Activated CD4-positive, CD25-positive, alpha-beta regulatory T cell treated with anti-CD3 and anti-CD28 coated beads, Interleukin-2, amount 50 U/mL, for 24 hours (primary cell): ENCODE measurements around the gene ABTB1.

Experiments
- ATAC-seq, 2 donors: fragments of 150-1000 bp; cut with Tn5 transposase; one replicate each; pipeline ENCODE4 v1.10.0; 2021; ENCODE audit warnings: mild to moderate bottlenecking in 1 of 2, moderate library complexity in 1 of 2

The ABTB1 gene

GRCh38 chr3:127707851-127708411 is 35.2 kb downstream of the ABTB1 start:
- ATAC-seq: no peak

GRCh38 chr3:127708837-127709236 is 36.1 kb downstream of the ABTB1 start:
- ATAC-seq: no peak

DNA sequence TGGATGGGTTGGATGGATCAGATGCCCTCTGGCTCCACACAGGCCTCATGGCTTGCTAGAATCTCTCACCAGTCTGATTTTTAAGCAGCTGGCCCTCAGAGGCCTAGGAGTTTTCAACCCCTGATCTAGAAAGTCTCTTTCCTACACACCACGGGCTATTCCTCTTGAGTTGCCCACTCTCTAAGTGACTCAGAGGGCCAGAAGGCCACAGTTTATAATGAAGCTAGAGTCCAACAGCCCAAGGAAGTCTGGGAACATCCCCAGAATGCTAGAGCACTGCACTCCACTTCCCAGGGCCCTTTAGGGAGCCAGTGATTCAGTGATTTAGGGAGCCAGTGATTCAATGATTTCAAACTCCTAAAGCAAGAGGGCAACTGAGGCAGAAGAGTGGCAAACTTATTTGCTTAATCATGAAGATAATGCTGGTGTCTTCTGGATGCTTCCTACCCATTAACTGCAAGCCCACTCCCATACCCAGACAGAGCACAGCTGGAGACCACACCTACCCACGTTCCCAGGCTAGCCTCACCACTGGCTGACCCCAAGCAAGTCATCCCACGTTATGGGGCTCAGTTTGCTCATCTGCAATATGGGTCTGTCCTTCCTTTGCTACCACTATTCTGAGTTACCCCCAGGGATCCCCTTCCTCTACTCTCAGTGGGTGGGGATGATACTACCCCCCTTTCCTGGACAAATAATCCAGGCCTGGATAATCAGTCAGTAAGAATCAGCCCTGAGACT is 36.7 kb downstream of the ABTB1 start:
- ATAC-seq: no peak

GRCh38 chr3:127710155-127710941 is 37.6 kb downstream of the ABTB1 start:
- ATAC-seq: no peak

DNA sequence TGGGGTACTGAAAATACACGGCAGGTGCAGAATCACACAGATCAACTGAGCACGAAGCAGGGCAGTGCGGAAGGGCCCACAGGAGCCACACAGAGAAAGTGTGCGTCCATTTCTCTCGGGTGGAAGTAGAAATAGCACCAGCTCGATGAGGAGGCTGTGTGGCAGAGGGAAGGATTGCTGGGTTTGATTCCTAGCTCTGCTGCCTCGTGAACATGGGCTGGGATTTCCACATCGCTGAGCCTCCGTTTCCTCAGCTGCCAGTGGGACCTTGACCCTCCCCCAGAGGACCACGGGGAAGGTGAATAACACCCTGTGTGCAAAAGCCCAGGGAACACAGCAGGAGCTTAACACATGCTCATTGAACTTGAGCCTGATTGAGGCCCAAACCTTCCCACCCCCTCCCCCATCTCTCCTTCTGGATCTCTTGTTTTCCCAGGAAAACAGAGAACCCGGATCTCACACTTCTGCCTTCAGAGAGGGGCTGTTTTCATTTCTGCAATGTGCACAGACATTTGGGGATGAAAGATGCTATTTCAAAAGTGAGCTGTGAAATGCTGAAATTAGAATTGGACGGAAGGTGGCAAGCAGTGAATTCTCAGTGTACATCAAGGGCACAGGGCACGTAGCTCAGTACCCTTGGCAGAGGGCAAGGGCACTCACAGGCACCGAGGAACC is 38.4 kb downstream of the ABTB1 start:
- no peak for ATAC-seq

GRCh38 chr3:127711896-127712295 is 39.1 kb downstream of the ABTB1 start:
- ATAC-seq: no peak

GRCh38 chr3:127712461-127712860 is 39.7 kb downstream of the ABTB1 start:
- no peak for ATAC-seq

DNA sequence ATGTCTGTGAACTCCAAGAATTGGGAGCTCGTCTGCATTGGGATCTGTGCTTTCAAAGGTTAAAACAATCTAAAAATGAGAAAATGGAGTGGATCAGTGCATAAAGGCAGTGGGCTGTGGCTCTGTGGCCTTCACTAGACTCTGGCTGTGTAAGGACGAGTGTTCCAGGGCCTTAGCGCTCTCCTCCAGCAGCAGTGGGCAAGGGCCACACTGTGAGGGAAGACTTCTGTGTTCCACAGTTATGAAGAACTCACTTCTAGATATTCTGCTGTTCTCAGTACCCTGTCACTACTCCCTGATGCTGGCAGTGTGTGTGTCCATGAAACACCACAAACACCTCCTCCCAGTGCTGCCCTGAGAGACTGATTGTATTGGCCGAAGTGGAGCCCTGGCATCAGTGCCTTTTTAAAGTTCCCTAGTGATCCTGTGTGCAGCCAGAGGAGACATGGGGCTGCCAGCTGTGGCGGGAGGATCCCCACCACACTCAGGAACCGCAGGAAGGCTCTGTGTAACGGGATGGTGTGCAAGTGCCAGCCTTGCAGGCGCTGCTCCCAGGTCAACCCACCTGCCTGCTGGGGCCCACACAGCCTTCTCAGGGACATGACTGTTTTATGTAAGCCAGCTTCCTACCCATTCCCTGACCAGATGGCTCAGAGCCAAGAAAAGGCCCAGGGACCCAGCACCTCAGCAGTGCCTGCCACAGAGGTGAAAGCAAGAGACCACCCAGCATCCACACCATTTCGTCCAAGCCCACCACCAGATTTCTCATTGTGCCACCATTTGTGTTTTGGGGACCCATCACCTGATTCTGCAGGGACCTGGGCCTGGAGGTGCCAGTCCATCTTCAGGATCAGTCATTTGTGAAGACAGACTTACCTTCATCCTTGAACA is 40.4 kb downstream of the ABTB1 start:
- no peak for ATAC-seq

GRCh38 chr3:127714125-127714571 is 41.4 kb downstream of the ABTB1 start:
- ATAC-seq: no peak

DNA sequence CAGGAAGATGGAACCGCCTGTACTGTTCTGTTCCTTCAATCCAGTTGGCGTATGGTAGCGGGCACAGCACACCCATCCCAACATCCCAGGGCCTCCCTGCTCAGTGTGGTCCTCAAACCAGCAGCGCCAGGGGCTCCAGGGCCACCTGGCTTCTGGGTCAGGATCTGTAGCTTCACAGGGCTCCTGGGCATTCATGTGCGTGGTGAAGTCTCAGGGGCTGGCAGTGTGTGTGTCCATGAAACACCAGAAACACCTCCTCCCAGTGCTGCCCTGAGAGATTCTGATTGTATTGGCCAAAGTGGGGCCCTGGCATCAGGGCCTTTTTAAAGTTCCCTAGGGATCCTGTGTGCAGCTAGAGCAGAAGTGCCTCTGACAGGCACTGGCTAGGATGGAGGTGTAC is 42.1 kb downstream of the ABTB1 start:
- no peak for ATAC-seq

GRCh38 chr3:127715532-127715931 is 42.8 kb downstream of the ABTB1 start:
- ATAC-seq: no peak

GRCh38 chr3:127716384-127716783 is 43.6 kb downstream of the ABTB1 start:
- no peak for ATAC-seq

DNA sequence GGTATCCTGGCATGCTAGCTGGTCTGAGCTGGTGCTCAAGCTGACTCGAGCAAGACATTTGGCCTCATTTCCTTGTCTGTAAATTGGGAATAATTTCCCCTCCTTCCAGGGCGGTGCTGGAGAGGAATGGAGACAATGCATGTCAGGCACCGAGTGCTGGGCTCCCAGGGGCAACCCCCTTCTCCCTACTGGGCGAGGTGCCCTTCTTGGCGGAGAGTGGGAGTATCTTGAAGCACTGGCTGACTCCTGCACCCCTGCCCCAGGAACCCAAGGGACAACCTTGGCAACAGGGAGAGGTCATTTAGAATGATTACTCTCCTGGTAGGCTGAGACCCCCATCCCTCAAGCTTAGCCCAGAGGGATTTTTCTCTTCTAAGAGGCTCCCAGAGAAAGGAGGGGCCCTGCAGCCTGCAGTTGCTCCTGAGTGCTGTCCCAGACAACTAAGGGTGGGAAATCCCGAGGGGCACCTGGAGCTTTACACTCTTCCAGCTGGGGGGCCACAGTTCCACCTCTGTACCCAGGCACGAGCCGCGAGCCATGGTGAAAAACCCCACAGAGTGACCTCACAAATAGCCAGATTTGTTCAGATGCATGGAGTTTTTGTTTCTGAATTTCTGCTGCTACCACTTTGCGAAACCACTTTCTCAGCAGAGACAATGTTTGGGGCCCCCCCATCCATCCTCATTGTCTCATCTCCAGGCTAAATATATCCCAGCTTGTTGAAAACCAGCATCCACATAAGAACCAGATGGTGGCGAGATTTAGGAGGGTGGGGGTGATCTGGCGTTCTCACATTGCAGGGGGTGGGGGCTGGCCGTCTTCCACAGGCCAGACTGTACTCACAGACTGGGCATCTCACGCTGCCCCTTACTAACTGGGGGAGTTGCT is 44.8 kb downstream of the ABTB1 start:
- no peak for ATAC-seq

DNA sequence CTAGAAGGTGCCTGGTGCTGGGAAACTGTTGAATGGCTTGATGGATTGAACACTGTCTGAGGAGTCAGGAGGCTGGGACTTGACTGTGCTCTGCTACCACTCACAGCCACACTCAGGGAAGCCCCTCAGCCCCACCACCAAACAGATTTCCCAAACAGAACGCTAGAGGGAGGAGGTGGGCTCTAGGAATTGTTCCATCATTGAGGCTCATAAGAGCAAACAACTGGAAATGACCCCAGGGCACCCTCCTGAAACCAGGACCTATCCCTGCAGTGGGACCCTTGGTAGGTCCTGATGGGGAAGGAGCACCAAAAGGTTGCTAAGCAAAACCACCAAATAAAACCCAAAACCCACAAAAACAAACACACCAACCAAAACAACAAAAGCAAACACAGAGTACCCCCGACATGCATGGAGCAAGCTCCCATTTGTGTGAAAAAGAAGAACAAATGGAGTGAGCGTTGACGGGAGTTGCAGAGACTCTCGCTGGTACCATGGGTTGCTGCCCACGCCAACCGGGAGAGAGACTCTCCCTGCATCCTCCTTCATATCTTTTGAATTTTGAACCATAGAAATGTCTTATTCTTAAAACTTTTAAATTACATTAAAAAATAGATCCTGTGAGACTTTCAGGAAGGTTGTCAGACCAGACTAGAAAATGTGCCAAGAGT is 45.6 kb downstream of the ABTB1 start:
- ATAC-seq: no peak

- no peak for ATAC-seq
Observed at GRCh38 chr3:127718916-127719290, 46.2 kb downstream of the ABTB1 start.

- ATAC-seq: no peak
Observed at GRCh38 chr3:127719369-127719768, 46.6 kb downstream of the ABTB1 start.

DNA sequence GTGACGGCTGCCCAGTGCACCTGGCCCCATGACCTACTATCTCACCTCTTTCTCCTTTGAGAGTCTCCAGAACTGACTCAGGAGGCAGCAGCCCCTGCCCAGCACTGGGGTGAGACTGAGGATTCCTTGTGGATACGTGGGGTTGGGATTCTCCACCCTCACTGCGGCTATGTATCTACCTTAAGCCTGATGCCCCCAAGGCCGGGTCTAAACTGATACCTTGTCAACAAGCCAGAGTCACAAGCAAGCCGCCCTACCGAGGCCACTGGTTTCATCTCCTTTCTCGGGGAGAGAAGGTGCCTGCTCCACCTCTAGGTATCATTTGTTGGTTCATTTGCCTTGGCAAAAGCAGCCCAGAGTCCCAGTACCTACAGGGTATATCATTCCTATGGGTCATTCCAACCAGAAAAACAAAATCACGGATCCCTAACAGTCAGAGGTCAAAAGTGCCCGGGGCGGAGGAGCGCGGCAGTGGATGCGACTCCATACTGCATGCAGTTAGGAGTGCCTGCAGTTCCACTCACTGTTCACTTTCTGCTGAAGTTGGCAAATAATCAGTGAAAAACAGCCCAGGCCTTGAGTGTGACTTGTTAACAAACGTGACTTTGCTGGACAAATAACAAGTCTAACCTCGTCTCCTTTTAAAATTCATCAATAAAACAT is 47.5 kb downstream of the ABTB1 start:
- ATAC-seq: no peak

DNA sequence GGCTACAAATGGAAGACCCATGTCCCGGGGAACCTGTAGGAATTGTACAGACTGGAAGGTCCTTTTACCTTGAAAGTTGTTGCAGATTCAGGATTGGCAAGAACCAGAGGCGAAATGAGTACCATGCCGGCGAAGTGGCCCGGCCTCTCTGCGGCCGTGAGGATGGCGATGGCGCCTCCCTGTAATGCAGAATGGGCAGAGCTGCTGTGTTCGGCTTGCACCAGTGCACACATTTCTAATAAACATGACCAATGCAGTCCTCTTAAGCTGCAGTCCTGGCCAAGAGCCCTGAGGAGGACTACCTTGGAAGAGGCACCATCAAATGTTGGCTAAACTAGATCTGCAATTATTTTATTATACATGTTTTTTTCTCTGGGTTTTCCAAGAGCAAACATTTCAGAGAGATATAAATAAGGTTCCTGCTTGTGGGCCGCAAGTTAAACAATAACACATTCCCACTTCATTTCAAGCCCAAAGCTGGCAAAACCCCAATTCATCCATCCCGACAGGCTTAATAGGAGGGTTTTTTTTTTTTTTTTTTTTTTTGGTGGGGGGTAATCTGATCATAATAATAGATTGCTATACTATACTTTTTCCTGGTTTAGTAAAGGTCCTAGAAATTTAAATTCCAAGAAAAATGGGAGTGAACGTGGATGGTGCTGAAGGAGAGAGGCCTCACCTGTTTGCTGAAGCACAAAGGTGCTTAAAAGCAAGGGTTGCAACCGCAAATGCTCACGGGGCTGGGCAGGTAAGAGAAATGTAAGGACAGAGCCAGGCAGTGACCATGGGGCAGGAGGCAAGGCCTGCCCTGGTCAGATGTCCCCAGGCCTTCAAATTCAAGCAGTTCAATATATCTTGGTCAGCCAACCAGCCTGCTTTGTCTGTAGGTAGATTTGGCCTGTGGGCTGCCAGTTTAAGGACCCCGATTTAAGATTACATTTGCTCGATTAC is 48.5 kb downstream of the ABTB1 start:
- ATAC-seq: no peak
